Measurements from ENCODE around the gene ERN2. TPM values are rescaled to one million over a fixed set of nuclear protein-coding genes. Genes with fewer than 3 reads are reported as not detected.
A peak's percentile ranks its signal among the peaks of the same experiment; 100 is the strongest.

The ERN2 gene
- total and polyA plus RNA-seq, 2 of the 13 experiments (the other 11 are each of a cell fraction or from before 2014, with no cell fraction given), result 2.2 to 3.5 TPM

- TF ChIP-seq POLR2AphosphoS2 (IDR thresholded peaks at IDR 0.05; ENCODE audit: low read depth, low read length) (no peak), ZNF891 (CRISPR knock-in tag; IDR thresholded peaks at IDR 0.05) (no peak), HHEX (CRISPR knock-in tag; IDR thresholded peaks at IDR 0.05) (no peak), GLI4 (CRISPR knock-in tag; IDR thresholded peaks at IDR 0.05; ENCODE audit: borderline replicate concordance) (no peak), ZNF205 (CRISPR knock-in tag; IDR thresholded peaks at IDR 0.05) (no peak), GFI1 (CRISPR knock-in tag; IDR thresholded peaks at IDR 0.05; ENCODE audit: borderline replicate concordance) (no peak), THAP11 (CRISPR knock-in tag; IDR thresholded peaks at IDR 0.05) (no peak), ZNF142 (CRISPR knock-in tag; IDR thresholded peaks at IDR 0.05) (no peak), NFATC3 (CRISPR knock-in tag; IDR thresholded peaks at IDR 0.05) (no peak), FOXM1 (CRISPR knock-in tag; IDR thresholded peaks at IDR 0.05) (no peak), ZNF33B (CRISPR knock-in tag; IDR thresholded peaks at IDR 0.05) (0 out of 2 replicates have a peak, but pooled peaks have one; percentile 43), EEA1 (CRISPR knock-in tag; IDR thresholded peaks at IDR 0.05; ENCODE audit: borderline replicate concordance) (no peak), ESRRA (CRISPR knock-in tag; IDR thresholded peaks at IDR 0.05; ENCODE audit: low read depth) (peak; percentile 83; the same call in 1 of the 2 replicates), ZNF546 (CRISPR knock-in tag; conservative IDR thresholded peaks at IDR 0.05) (no peak), TFDP1 (CRISPR knock-in tag; IDR thresholded peaks at IDR 0.05; ENCODE audit: borderline replicate concordance) (no peak), ISL2 (CRISPR knock-in tag; IDR thresholded peaks at IDR 0.05) (no peak), TCF7 (IDR thresholded peaks at IDR 0.05; ENCODE audit: low read depth) (no peak), HDAC1 (CRISPR knock-in tag; IDR thresholded peaks at IDR 0.05) (no peak), CHCHD3 (CRISPR knock-in tag; IDR thresholded peaks at IDR 0.05) (no peak), ZBTB4 (CRISPR knock-in tag; IDR thresholded peaks at IDR 0.05; ENCODE audit: borderline replicate concordance) (no peak)
Observed at GRCh38 chr16:23739516-23739915, 26.5 kb upstream of the ERN2 start (continued).

All from HepG2 (cell line).